ENCODE data around the gene NFATC2.

NFATC2 gene

DNA sequence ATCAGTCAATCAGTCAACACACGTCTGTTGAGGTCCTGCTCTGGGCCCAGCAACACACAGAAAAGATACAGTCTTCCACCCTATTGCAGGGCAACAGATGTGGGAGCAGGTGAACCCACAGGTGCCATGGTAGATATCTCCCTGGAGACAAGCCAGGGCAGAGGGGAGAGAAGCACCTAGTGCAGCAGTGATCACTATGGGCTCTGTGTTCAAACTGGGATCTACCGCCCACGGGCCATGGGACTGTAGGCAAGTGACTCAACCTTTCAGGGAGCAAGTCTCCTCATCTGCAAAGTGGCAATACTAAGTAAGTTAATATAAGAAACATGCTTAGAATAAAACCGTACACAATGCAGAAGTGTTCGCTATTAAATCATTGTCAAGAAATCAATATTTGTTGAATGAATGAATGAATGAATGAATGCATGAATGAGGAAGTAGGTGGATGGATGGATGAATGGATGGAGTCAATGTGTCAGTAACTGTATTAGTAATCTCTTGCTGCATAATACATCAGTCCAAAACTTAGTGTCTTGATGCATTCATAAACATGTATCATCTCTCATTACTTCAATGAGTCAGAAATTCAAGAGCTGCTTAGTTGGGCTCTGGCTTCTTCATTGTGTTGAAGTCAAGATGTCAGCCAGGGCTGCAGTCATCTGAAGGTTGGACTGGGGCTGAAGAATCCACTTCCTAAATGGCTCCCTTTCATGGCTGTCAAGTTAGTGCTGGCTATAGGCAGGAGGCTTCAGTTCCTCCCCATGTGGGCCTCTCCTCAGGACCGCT is 31.9 kb upstream of the NFATC2 start:
- no peaks in the 10 kb centered on the region for H3K27me3 ChIP-seq (ENCODE audit: insufficient read depth, low read length, poor library complexity, severe bottlenecking)
- TF ChIP-seq EZH2phosphoT487 (IDR thresholded peaks at IDR 0.05; ENCODE audit: borderline replicate concordance) (no peak), CTCF (conservative IDR thresholded peaks at IDR 0.05; ENCODE audit: low read length) (no peak)

DNA sequence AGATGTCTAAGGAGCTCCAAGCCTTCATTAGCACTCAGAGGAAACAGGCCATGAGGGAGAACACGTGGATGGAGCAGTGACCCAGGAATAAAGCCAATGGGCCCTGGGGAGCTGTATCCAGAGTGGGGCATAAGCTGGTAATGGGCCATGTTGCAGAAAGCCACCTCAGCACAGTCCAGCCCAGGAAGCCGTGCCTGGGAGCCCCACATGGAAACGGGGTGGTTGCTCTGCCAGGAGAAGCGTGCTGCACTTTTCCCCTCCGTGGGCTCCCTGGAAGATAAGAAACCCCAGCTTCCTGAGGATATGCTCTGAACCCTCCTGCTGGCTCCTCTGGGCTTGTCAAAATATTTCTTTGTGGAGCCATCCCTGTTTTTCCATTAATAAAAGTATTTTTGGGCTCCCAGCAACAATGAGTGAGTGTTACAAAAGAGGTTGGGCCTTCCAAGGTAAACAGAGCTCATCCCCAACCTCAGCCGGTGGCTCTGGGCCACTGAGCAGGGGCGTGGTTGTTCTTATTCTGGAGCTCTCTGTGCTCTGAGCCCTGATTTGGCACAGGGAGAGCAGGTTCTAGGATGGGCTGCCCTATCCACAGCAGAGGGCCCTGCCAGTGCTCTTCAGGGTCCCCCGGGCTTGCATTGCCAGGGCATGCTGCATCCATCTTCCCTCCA is 31.2 kb upstream of the NFATC2 start:
- Histone ChIP-seq H3K79me2 (ENCODE audit: insufficient read depth, low read length) (no peaks in the 10 kb centered on the region), H3F3A (ENCODE audit: low read depth) (no peaks in the 10 kb centered on the region), H3K9me2 (replicated peaks; ENCODE audit: low read depth, low read length) (no peaks in the 10 kb centered on the region), H3K36me3 (ENCODE audit: insufficient read depth, low read length) (no peaks in the 10 kb centered on the region), H3K9ac (ENCODE audit: low read depth, low read length, poor library complexity, severe bottlenecking) (no peak overlapping the region), H2AFZ (ENCODE audit: low read length) (no peak overlapping the region), H3K4me3 (ENCODE audit: low read length, poor library complexity, severe bottlenecking) (no peak overlapping the region), H3K27me3 (ENCODE audit: insufficient read depth, low read length, poor library complexity, severe bottlenecking) (no peaks in the 10 kb centered on the region), H3K9me3 (ENCODE audit: insufficient read depth, low read depth, low read length) (no peaks in the 10 kb centered on the region; the same call in 1 of the 2 replicates), H4K20me1 (ENCODE audit: insufficient read depth, low read length, poor library complexity, severe bottlenecking) (no peaks in the 10 kb centered on the region), H3K4me1 (ENCODE audit: insufficient read depth, low read length, poor library complexity, severe bottlenecking) (no peaks in the 10 kb centered on the region), H3K4me2 (ENCODE audit: low read depth, low read length, poor library complexity, severe bottlenecking) (no peak overlapping the region)
- TF ChIP-seq EZH2phosphoT487 (IDR thresholded peaks at IDR 0.05; ENCODE audit: borderline replicate concordance) (no peak), CTCF (conservative IDR thresholded peaks at IDR 0.05; ENCODE audit: low read length) (no peak)

More for the DNA sequence above, 31.9 kb upstream of the NFATC2 start:
- Histone ChIP-seq H3F3A (ENCODE audit: low read depth) (no peaks in the 10 kb centered on the region), H3K79me2 (ENCODE audit: insufficient read depth, low read length) (no peaks in the 10 kb centered on the region), H4K20me1 (ENCODE audit: insufficient read depth, low read length, poor library complexity, severe bottlenecking) (no peaks in the 10 kb centered on the region), H3K9me3 (ENCODE audit: insufficient read depth, low read depth, low read length) (no peaks in the 10 kb centered on the region; the same call in 1 of the 2 replicates), H3K9ac (ENCODE audit: low read depth, low read length, poor library complexity, severe bottlenecking) (no peak overlapping the region), H3K4me2 (ENCODE audit: low read depth, low read length, poor library complexity, severe bottlenecking) (no peak overlapping the region), H3K4me3 (ENCODE audit: low read length, poor library complexity, severe bottlenecking) (no peak overlapping the region), H3K9me2 (replicated peaks; ENCODE audit: low read depth, low read length) (no peaks in the 10 kb centered on the region), H2AFZ (ENCODE audit: low read length) (no peak overlapping the region), H3K36me3 (ENCODE audit: insufficient read depth, low read length) (no peaks in the 10 kb centered on the region), H3K4me1 (ENCODE audit: insufficient read depth, low read length, poor library complexity, severe bottlenecking) (no peaks in the 10 kb centered on the region)

- Histone ChIP-seq H3K4me2 (ENCODE audit: low read depth, low read length, poor library complexity, severe bottlenecking) (no peak overlapping the region), H4K20me1 (ENCODE audit: insufficient read depth, low read length, poor library complexity, severe bottlenecking) (no peaks in the 10 kb centered on the region), H3K9ac (ENCODE audit: low read depth, low read length, poor library complexity, severe bottlenecking) (no peak overlapping the region), H3K9me2 (replicated peaks; ENCODE audit: low read depth, low read length) (no peaks in the 10 kb centered on the region), H3K9me3 (ENCODE audit: insufficient read depth, low read depth, low read length) (no peaks in the 10 kb centered on the region; the same call in 1 of the 2 replicates), H3K4me3 (ENCODE audit: low read length, poor library complexity, severe bottlenecking) (no peak overlapping the region), H3K79me2 (ENCODE audit: insufficient read depth, low read length) (no peaks in the 10 kb centered on the region), H3K36me3 (ENCODE audit: insufficient read depth, low read length) (no peaks in the 10 kb centered on the region), H2AFZ (ENCODE audit: low read length) (no peak overlapping the region), H3K4me1 (ENCODE audit: insufficient read depth, low read length, poor library complexity, severe bottlenecking) (no peaks in the 10 kb centered on the region), H3F3A (ENCODE audit: low read depth) (no peaks in the 10 kb centered on the region), H3K27me3 (ENCODE audit: insufficient read depth, low read length, poor library complexity, severe bottlenecking) (no peaks in the 10 kb centered on the region)
- TF ChIP-seq CTCF (conservative IDR thresholded peaks at IDR 0.05; ENCODE audit: low read length), result no peak
These were observed 28.9 kb upstream of the NFATC2 start for GRCh38 chr20:51571460-51571794.
